HG02798 (cell line): Measurements from ENCODE around the gene PNRC1.
A peak's percentile ranks its signal among the peaks of the same experiment; 100 is the strongest.
"Not testable (repeated sequence)": the region's sequence is repeated elsewhere in the genome, so short reads cannot be mapped to it uniquely, and the experiment has no call there.

ENCODE experiments used
- ATAC-seq: cut with Tn5 transposase; IDR thresholded peaks from one replicate; pipeline ENCODE4 v1.9.1; 2021; ENCODE audit warnings: mild to moderate bottlenecking; ENCODE audit not compliant: unreplicated experiment, poor library complexity

Gene PNRC1

GRCh38 chr6:89080281-89081128, at the start of gene PNRC1:
PNRC1 (plus strand) TSS chr6:89080751; CDS start chr6:89080895, 144 bp downstream.
- peak; percentile 79 for ATAC-seq

- ATAC-seq = no peak
Measured at GRCh38 chr6:89032599-89032998, 48.0 kb upstream of the PNRC1 start.

GRCh38 chr6:89033461-89033860, 47.1 kb upstream of the PNRC1 start:
- no peak for ATAC-seq

GRCh38 chr6:89034116-89034515, 46.4 kb upstream of the PNRC1 start:
- not testable (repeated sequence) for ATAC-seq

GRCh38 chr6:89034586-89035251, 45.8 kb upstream of the PNRC1 start:
- no peak for ATAC-seq

GRCh38 chr6:89035252-89036101, 45.1 kb upstream of the PNRC1 start:
- no peak for ATAC-seq

GRCh38 chr6:89037141-89037900, 43.2 kb upstream of the PNRC1 start:
- no peak for ATAC-seq

- not testable (repeated sequence) for ATAC-seq
Measured at GRCh38 chr6:89037901-89038293, 42.7 kb upstream of the PNRC1 start.

GRCh38 chr6:89042664-89043063, 37.9 kb upstream of the PNRC1 start:
- no peak for ATAC-seq

- no peak for ATAC-seq
Measured at GRCh38 chr6:89044328-89045010, 36.1 kb upstream of the PNRC1 start.

- no peak for ATAC-seq
Measured at GRCh38 chr6:89045011-89045387, 35.6 kb upstream of the PNRC1 start.

- no peak for ATAC-seq
Measured at GRCh38 chr6:89045576-89045975, 35.0 kb upstream of the PNRC1 start.

- no peak for ATAC-seq
Measured at GRCh38 chr6:89047473-89047872, 33.1 kb upstream of the PNRC1 start.

- ATAC-seq = no peak
Measured at GRCh38 chr6:89048288-89048923, 32.1 kb upstream of the PNRC1 start.

- no peak for ATAC-seq
Measured at GRCh38 chr6:89048985-89049384, 31.6 kb upstream of the PNRC1 start.

GRCh38 chr6:89050155-89050554, 30.4 kb upstream of the PNRC1 start:
- no peak for ATAC-seq

GRCh38 chr6:89050697-89051096, 29.9 kb upstream of the PNRC1 start:
- no peak for ATAC-seq

GRCh38 chr6:89051676-89052075, 28.9 kb upstream of the PNRC1 start:
- ATAC-seq = no peak

GRCh38 chr6:89054208-89054607, 26.3 kb upstream of the PNRC1 start:
- no peak for ATAC-seq
